Type B pancreatic cell (in vitro differentiated cells): ENCODE results near the gene SIGLEC5. TPM values are rescaled to one million over a fixed set of nuclear protein-coding genes. Genes with fewer than 3 reads are reported as not detected.

Experiments used
- DNase-seq: peaks from one replicate; pipeline ENCODE4 v3.0.0; 2021; ENCODE audit warnings: mixed read lengths; ENCODE audit not compliant: unreplicated experiment; ENCODE audit errors: extremely low spot score
- H3K27ac Mint-ChIP-seq: 2 replicates; pipeline ENCODE4 v1.8.0; 2021; ENCODE audit warnings: mild to moderate bottlenecking, mixed read lengths
- H3K27me3 Mint-ChIP-seq: 2 replicates; pipeline ENCODE4 v1.8.0; 2021; ENCODE audit warnings: mixed read lengths
- H3K36me3 Mint-ChIP-seq: 2 replicates; pipeline ENCODE4 v1.8.0; 2021; ENCODE audit warnings: mixed read lengths
- H3K4me1 Mint-ChIP-seq: one replicate; pipeline ENCODE4 v1.8.0; 2021; ENCODE audit warnings: mixed read lengths; ENCODE audit not compliant: unreplicated experiment
- H3K4me3 Mint-ChIP-seq: 2 replicates; pipeline ENCODE4 v1.8.0; 2021; ENCODE audit warnings: mild to moderate bottlenecking, mixed read lengths
- H3K9me3 Mint-ChIP-seq: 2 replicates; pipeline ENCODE4 v1.8.0; 2021; ENCODE audit warnings: mixed read lengths
- total RNA-seq: library from RNA; stranded (reverse); gene quantifications from 2 replicates; pipeline ENCODE4 v1.2.1, GENCODE V29; 2021; ENCODE audit warnings: low replicate concordance
- TF ChIP-seq, protein P1 (sequence below): fragments of 200-600 bp; sonication (generic); conservative IDR thresholded peaks from 2 replicates; pipeline ENCODE4 v1.5.0; 2021; ENCODE audit warnings: antibody characterized with exemption, mild to moderate bottlenecking

Gene SIGLEC5
- total RNA-seq, 1 donor from 2014 or later: not detected

DNA sequence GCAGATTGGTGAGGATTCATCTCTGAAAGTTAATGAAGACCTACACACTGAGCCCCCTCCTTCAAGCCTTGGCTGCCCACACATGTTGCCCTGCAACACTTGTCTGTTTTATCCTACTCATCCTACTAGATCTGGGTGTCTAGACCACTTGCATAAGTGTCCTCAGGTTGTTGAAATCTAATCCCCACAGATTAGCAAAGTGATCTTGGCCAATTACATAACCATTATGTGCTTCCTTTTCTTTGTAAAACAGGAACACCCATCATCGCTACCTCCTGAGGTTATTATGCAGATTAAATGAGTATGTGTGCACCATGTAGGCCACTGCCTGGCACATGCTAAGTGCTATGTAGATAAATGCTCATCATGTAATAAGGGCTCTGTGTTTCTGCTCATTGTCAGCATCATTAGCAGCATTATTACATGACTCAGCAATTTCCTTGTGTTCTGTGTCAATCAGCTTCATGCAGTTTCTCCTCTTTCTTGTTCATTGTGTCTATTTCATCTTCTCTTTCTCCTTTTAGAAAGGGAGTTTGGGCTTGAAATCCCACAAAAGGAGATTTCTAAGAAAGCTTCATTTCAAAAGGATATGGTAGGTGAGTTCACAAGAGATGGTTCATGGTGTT is 44.0 kb downstream of the SIGLEC5 start:
- Mint-ChIP-seq H3K4me1 (no peaks in the 10 kb centered on the region), H3K4me3 (no peak overlapping the region), H3K36me3 (peaks cover 68% of the 10 kb centered on the region), H3K27me3 (no peaks in the 10 kb centered on the region), H3K9me3 (peaks cover 22% of the 10 kb centered on the region), H3K27ac (no peak overlapping the region)
- TF ChIP-seq, protein P1, sequence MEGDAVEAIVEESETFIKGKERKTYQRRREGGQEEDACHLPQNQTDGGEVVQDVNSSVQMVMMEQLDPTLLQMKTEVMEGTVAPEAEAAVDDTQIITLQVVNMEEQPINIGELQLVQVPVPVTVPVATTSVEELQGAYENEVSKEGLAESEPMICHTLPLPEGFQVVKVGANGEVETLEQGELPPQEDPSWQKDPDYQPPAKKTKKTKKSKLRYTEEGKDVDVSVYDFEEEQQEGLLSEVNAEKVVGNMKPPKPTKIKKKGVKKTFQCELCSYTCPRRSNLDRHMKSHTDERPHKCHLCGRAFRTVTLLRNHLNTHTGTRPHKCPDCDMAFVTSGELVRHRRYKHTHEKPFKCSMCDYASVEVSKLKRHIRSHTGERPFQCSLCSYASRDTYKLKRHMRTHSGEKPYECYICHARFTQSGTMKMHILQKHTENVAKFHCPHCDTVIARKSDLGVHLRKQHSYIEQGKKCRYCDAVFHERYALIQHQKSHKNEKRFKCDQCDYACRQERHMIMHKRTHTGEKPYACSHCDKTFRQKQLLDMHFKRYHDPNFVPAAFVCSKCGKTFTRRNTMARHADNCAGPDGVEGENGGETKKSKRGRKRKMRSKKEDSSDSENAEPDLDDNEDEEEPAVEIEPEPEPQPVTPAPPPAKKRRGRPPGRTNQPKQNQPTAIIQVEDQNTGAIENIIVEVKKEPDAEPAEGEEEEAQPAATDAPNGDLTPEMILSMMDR: no peak
- DNase-seq: no peak

DNA sequence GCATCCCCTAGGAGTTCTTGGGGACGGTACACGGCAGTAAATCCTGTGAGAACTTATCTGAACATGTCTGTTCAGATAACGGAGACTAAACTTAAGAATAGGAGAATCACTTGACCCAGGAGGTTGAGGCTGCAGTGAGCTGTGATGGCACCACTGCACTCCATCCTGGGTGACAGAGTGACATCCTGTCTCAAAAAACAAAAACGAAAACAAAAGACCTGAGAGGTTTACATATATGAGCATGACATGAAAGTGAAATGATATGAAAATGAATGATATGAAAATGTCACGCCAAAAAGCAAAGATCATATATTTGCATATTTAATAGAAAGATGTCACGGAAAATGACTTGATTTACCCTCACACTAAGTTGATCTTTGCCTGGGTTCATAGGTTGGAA is 53.4 kb downstream of the SIGLEC5 start:
- Mint-ChIP-seq H3K36me3 (peaks cover 16% of the 10 kb centered on the region), H3K9me3 (no peaks in the 10 kb centered on the region), H3K4me3 (no peak overlapping the region), H3K27ac (no peak overlapping the region), H3K27me3 (no peaks in the 10 kb centered on the region), H3K4me1 (peaks cover 7% of the 10 kb centered on the region)
- DNase-seq: no peak
- TF ChIP-seq, protein P1: no peak

DNA sequence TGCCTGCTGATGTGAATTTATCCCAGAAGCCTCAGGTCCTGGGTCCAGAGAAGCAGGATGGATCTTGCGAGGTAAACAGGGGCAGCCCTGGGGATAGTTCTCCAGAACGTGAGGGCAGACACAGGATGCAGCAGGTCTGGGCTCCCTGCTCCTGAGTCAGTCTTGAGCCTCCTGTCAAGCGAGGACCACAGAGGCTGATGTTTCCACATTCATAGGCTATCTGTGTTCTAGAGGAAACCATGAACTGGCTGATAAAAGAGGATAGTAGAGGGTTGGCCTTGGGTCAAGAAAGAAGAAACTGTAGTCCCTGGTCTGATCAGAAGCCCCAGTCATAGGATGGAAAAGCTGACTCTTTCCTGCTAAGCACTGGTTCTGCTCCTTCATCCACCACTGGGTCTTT is 56.9 kb downstream of the SIGLEC5 start:
- Mint-ChIP-seq H3K36me3 (peaks cover 3% of the 10 kb centered on the region), H3K27ac (no peak overlapping the region), H3K4me3 (no peak overlapping the region), H3K27me3 (peaks cover 5% of the 10 kb centered on the region), H3K4me1 (peaks cover 10% of the 10 kb centered on the region), H3K9me3 (no peaks in the 10 kb centered on the region)
- TF ChIP-seq, protein P1: no peak
- DNase-seq: no peak

DNA sequence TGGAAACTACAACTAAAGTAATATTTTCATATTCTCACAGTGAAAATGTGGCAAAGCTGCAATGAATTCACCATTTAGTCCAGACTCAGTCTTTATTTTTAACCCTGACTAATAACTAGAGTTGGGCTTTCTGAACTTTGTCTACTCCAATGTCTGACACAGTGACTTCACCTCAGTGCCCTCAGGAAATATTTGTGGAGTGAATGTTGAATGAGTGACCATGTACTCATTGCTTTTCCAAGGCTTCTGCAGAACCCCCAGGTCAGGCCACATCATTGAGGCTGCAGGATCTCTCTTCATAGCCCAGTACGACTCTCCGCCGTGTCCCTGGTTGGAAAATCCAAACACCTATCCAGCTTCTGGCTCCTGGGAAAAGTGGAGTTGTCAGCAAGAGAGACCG is 57.3 kb downstream of the SIGLEC5 start:
- Mint-ChIP-seq H3K9me3 (no peaks in the 10 kb centered on the region), H3K4me3 (no peak overlapping the region), H3K36me3 (peaks cover 3% of the 10 kb centered on the region), H3K27me3 (peaks cover 10% of the 10 kb centered on the region), H3K27ac (no peak overlapping the region), H3K4me1 (peaks cover 10% of the 10 kb centered on the region)
- no peak for DNase-seq
- TF ChIP-seq, protein P1: no peak

DNA sequence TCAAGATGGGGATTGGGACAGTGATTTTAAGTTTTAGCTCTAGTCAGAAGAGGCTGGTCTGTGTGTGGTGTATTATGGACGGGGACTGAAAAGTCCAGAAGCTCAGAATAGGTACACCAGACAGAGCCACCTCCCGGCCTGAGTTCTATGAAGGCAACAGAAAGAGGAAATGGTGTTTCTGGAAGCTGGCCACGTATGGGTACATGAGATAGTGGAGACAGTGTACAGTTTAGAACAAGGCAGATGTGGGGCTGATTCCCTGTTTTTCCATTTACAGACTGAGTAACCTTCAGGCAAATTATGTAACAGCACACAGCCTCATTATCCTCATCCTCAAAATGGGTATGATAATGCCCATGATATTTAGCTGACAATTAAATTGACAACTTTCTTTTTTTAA is 57.8 kb downstream of the SIGLEC5 start:
- no peak overlapping the region for H3K27ac Mint-ChIP-seq
- no peak for DNase-seq

More for the DNA sequence above, 57.8 kb downstream of the SIGLEC5 start:
- Mint-ChIP-seq H3K27me3 (peaks cover 11% of the 10 kb centered on the region), H3K36me3 (peaks cover 3% of the 10 kb centered on the region), H3K4me1 (peaks cover 10% of the 10 kb centered on the region), H3K4me3 (peak overlapping the region; percentile 92), H3K9me3 (no peaks in the 10 kb centered on the region)
- TF ChIP-seq, protein P1: no peak
